Measurements from ENCODE around the gene LILRB1.
A peak's percentile ranks its signal among the peaks of the same experiment; 100 is the strongest.
"Not testable (repeated sequence)": the region's sequence is repeated elsewhere in the genome, so short reads cannot be mapped to it uniquely, and the experiment has no call there.

Gene LILRB1

DNA sequence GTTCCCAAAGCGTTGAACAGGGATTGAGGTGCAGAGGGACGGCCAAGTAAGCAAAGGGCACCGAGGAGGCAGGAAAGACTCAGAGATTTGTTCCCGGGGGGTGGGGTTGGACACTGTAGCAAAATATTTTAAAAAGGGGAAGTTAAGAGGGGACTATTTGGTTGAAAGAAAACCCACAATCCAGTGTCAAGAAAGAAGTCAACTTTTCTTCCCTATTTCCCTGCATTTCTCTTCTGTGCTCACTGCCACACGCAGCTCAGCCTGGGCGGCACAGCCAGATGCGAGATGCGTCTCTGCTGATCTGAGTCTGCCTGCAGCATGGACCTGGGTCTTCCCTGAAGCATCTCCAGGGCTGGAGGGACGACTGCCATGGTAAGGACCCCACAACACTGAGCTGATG, at the start of gene LILRB1:
Gene LILRB1, plus strand, starts transcription at position 223 of the 400 bp plus-strand sequence. CDS start 590 bp downstream, outside the sequence.
- DNase-seq, result not testable (repeated sequence)

DNA sequence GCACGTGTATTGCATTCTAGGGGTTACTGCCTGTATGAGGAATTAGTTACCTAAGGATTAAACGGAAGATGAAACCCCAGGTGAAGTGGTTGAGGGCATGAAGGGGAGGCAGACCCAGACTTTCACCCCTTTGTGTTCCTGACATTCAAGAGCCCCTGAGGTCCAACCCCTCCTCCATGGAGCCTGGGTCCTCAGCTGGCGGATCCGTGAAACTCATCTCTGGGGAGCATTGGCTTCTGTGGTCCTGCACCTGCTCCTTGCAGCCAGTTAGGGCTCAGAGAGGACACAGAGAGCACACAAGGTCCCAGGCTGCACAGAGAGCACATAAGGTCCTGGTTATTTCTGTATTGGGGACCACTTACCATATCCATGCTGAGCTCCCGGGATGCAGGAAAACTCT, 43.9 kb upstream of the LILRB1 start:
- no peak for DNase-seq

DNA sequence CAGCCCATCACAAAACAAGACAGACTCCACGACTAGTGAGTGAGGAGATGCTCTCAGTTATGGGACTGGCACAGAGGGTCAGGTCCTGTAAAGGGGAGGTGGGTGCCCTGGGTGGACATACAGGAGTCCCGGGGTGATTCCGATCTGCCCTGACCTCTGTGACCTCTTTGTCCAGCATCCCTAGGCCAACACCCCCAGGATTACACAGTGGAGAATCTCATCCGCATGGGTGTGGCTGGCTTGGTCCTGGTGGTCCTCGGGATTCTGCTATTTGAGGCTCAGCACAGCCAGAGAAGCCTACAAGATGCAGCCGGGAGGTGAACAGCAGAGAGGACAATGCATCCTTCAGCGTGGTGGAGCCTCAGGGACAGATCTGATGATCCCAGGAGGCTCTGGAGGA, 43.3 kb upstream of the LILRB1 start:
- no peak for DNase-seq

DNA sequence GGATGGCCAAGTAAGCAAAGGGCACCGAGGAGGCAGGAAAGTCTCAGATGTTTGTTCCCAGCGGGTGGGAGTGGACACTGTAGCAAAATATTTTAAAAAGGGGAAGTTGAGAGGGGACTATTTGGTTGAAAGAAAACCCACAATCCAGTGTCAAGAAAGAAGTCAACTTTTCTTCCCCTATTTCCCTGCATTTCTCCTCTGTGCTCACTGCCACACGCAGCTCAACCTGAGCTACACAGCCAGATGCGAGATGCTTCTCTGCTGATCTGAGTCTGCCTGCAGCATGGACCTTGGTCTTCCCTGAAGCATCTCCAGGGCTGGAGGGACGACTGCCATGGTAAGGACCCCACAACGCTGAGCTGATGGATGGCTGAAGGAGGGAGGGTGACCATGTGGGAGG, 36.8 kb upstream of the LILRB1 start, which contains the start of gene LILRA1:
Gene LILRA1, plus strand, starts transcription at position 188 of the 400 bp plus-strand sequence. CDS start 613 bp downstream, outside the sequence.
- DNase-seq, result not testable (repeated sequence)

DNA sequence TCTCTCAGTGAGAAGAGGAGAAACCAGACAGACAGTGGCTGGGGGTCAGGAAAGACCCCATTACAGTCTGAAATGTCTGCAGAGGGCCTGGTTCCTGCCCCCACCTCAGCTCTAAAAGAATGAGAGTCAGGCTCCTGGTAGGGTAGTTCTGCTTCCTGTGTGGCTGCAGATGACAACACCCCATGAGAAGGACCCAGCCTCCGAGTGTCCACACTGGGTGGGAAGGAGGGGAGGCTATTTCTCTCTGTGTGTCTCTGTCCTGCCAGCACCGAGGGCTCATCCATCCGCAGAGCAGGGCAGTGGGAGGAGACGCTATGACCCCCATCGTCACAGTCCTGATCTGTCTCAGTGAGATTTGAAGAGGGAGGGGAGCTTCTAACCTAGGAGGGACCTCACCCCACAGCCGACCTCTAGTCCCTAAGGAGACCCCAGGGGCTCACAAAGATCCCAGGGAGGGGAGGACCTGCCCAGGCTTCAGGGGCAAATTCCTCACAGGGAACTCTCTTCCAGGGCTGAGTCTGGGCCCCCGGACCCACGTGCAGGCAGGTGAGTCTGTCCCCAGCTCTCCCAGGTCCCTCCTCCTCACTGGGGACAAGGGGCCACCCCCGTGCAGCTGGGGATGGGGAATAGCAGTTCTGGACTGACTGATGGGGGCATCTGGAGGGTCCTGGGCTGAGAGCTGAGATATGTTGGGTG, 36.2 kb upstream of the LILRB1 start:
- DNase-seq, result not testable (repeated sequence)

DNA sequence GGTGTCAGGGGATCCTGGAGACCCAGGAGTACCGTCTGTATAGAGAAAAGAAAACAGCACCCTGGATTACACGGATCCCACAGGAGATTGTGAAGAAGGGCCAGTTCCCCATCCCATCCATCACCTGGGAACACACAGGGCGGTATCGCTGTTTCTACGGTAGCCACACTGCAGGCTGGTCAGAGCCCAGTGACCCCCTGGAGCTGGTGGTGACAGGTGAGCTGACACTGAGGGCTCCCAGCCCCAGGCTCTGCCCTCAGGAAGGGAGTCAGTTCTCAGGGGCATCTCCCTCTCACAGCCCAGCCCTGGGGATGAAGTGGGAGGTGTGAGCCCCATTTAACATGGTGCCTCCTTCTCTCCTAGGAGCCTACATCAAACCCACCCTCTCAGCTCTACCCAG, 35.5 kb upstream of the LILRB1 start:
- no peak for DNase-seq

DNA sequence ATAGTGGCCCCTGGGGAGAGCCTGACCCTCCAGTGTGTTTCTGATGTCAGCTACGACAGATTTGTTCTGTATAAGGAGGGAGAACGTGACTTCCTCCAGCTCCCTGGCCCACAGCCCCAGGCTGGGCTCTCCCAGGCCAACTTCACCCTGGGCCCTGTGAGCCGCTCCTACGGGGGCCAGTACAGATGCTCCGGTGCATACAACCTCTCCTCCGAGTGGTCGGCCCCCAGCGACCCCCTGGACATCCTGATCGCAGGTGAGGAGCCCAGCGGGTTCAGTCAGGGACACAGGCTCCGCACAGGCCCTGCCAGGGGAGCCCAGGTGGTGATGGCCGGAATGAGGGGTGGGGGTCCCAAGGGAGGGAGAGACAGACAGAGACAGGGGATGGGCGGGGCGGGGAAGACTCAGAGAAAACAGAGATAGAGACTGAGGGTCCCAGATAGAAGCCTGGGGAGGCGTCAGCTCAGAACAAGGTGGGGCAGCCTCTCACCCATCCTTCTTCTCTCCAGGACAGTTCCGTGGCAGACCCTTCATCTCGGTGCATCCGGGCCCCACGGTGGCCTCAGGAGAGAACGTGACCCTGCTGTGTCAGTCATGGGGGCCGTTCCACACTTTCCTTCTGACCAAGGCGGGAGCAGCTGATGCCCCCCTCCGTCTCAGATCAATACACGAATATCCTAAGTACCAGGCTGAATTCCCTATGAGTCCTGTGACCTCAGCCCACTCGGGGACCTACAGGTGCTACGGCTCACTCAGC, 34.4 kb upstream of the LILRB1 start:
- not testable (repeated sequence) for DNase-seq

DNA sequence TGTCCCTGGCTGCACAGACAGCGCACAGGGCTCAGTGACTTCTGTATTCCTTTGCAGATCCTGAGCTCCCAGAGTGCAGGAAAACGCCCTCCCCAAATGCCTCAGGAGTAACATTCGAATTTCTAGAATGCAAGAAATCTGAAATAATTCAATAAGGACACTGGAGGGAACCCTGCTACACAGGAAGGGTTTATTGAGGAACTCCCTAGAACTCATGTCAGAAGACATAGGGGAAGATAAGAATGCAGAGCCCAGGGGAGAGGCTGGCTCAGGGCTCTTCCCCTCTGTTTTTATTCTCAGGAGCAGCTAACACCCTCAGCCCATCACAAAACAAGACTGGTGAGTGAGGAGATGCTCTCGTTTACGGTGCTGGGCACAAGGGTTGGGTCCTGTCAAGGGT, 30.1 kb upstream of the LILRB1 start:
- DNase-seq, result no peak

DNA sequence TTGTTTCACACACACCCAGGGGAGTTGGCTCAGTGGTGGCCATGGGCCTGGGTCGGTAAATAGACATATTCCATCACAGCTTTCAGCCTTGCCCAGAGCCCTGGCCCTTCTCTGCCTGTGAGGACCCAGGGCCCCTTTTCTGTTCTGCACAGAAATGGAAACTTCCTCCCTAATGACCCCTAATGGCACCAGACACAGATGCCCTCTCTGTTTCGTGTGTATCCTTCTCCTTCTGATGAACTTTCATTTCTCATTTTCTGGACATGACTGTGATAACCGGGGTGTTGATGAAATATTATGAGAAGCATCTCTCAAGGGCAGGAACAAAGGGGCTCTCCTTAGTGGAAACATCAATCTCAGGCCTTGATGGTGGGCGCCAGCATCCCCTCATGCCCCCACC, 24.1 kb upstream of the LILRB1 start:
- no peak for DNase-seq

DNA sequence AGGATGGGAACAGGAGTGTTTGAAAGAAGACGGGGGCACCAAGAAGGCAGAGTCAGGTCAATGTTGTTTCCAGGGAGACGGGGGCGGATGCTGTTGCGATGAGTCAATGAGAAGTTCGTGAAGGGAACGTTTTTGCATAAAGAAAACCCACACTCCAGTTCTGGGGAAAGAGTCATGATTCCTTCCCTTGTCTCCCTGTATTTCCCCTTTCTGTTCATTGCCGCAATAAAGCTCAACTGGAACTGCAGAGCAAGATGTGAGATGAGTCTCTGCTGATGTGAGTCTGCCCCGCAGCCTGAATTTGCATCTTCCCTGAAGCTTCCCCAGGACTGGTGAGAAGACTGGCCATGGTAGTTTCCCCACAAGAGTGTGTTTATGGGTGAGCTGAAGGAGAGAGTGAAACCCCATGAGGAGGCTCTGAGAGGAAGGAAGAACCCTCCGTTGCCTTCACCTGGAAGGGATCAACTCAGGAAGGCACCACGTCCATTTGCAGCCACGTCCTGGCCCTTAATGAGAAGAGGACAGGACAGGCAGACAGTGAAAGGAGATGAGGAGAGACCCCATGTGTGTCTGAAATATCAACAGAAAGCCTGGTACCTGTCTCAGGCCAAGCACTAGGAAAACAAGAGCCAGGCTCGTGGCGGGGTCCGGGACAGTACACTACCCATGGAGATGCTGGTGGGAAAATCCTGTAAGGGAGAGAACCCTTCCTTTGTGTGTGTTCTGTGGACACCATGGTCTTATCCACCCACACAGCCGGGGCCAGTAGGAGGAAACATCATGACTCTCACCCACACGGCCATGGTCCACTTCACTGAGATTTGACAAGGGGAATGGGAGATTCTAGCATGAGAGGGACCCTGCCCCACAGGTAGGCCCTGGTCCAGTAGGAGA, 23.1 kb upstream of the LILRB1 start:
- DNase-seq, result no peak

DNA sequence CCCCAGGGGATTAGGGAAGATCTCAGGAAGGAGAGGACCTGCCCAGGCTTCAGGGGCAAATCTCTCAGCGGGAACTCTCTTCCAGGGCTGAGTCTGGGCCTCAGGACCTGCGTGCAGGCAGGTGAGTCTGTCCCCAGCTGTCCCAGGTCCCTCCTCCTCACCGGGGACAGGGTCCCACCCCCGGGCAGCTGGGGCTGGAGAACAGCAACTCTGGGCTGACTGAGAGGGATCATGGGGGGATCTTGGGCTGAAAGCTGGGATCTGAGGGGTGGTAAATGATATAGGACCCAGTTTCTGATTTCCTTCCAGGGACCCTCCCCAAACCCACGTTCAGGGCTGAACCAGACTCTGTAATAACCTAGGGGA, 22.5 kb upstream of the LILRB1 start:
- no peak for DNase-seq

DNA sequence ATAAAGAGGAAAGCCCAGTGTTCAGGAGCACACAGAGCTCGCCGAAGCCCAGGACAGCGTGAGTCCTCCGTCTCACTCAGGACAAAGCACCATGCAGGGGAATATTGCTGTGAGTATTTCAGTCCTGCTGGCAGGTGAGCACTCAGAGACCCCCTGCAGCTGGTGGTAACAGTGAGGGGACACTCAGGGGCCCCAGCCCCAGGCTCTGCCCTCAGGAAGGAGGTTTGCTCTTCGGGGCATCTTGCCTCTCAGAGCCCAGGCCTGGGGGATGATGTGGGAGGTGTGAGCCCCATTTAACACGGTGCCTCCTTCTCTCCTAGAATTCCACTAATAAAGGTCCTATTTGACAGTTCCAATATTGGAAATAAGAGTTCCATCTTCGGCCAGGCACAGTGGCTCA, 22.1 kb upstream of the LILRB1 start:
- no peak for DNase-seq

DNA sequence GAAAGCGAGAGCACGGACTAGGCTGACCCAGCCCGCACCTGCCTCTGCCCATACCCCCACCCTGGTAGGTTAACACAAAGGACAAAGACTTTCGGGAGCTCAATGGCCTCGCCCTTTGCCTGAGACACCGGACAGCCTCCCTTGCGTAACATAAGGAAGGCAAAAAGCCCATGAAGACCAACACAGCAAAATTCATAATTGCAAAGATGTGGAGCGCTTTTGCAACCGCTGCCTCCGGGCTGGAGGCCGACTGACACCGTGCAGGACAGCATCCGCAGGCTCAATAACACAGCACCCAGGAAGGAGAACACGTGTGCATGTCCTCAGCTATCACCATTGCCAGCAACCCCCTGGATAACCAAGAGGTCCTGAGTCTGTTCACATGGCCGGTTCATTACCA, 21.5 kb upstream of the LILRB1 start:
- DNase-seq, result no peak

DNA sequence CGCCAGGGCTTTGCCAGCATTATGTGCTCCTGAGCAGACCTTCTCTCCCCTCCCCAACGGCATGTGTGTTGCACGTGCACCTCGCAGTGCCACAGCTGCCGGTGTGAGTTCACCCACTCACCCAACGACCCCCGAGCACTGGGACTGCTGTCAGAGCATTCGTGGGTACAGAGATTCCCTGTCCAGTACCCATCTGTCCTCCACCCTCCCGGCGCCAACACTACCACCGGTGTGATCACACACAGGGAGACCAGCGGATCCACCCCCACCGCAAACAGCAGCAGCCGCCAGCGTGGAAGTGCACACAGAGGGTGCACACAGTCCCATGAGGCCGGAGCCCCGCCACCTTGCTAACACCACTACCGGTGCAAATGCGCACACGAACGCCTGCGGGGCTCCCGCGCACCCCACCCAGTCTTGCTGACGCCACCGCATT, 20.9 kb upstream of the LILRB1 start:
- no peak for DNase-seq

DNA sequence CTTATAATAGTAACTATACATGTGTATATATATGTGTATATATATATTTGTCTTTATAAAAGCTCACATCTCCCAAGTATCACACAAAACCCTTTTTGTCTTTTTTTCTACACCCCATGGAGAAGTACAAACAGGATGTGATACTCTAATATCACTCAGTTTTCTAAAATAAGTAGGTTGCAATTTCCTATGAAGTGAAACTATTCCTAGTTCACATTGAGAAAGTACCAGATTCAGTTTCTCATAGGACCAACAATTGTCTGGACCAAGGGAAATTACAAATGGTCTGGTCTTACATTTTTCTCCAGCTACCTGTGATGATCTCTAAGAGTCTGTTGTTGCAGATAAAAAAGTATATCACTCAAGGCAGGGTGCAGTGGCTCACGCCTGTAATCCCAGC, 17.9 kb upstream of the LILRB1 start:
- peak in 1 of 2 donors; percentile 12 for DNase-seq

DNA sequence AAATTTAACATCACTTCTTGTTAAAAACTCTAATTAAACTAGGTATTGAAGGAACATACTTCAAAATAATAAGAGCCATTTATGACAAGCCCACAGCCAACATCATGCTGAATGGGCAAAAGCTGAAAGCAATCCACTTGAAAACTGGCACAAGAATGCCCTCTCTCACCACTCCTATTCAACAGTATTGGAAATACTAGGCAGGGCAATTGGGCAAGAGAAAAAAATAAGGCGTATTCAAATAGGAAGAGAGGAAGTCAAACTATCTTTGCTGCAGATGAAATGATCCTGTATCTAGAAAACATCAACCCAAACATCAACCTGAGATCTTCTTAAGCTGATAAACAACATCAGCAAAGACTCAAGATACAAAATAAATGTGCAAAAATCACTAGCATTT, 15.6 kb upstream of the LILRB1 start:
- no peak for DNase-seq

DNA sequence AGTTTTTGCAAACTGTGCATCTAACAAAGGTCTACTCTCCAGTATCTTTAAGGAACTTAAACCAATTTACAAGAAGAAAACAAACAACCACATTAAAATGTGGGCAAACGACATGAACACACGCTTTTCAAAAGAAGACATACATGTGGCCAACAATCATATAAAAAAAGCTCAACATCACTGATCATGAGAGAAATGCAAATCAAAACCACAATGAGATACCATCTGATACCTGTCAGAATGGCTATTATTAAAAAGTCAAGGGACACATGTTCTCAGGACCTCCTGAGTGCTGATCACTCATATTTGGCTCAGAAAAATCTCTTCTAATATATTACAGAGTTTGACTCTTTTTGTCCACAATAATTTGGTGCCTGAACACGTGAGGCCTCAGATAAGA, 14.2 kb upstream of the LILRB1 start:
- no peak for DNase-seq

DNA sequence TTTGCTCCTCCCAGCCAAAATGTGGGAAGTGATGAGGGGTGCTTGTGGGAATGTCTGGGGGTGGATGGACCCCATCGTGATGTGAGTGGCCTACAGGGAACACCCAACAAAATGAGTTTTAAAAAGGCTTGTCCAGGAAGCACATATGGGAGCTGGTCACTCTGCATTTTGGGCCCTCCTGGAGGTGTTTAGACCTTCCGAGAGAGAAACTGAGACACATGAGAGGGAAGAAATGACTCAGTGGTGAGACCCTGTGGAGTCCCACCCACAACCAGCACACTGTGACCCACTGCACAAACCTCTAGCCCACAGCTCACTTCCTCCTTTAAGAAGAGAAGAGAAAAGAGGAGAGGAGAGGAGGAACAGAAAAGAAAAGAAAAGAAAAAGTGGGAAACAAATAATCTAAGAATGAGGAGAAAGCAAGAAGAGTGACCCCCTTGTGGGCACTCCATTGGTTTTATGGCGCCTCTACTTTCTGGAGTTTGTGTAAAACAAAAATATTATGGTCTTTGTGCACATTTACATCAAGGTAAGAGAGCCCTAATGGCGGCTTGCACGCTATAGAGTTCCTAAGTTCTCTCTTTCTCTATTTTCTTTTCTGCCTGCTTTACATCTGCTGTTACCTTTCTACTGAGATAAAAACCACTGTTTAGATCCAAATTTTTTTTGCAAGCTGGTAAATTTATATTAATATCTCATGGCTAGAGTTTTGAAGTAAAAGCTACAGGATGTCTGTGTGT, 13.3 kb upstream of the LILRB1 start:
- no peak for DNase-seq

DNA sequence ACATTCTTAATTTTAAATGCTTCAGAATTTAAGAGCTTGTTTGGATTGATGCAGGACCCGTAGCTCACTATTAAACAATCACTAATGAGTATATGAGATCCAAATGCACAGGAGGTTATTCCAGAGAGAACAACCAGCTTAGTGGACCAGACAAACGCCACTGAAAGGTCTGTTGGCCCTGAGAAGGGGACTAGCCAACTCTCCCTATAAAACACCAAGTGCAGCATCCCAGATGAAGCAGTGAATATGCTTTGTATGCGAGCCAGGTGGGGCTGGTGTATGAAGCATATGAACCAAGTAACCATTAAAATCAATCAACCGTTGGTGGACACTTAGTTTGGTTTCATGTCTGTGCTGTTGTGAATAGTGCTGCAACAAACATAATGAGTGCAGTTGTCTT, 9.8 kb upstream of the LILRB1 start:
- no peak for DNase-seq

DNA sequence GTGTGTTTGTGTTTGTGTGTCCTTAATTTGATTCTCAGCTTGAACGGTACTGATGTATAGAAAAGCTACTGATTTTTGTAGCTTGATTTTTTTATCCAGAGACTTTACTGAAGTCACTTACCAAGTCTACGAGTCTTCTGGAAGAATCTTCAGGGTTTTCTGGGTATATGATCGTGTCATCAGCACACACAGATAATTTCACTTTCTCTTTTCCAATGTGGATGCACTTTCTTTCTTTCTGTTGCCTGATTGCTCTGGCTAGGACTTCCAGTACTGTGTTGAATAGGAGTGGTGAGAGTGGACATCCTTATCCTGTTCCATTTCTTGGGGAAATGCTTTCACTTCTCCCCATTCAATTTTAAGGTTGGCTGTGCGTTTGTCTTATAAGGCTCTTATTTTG, 7.9 kb upstream of the LILRB1 start:
- no peak for DNase-seq

DNA sequence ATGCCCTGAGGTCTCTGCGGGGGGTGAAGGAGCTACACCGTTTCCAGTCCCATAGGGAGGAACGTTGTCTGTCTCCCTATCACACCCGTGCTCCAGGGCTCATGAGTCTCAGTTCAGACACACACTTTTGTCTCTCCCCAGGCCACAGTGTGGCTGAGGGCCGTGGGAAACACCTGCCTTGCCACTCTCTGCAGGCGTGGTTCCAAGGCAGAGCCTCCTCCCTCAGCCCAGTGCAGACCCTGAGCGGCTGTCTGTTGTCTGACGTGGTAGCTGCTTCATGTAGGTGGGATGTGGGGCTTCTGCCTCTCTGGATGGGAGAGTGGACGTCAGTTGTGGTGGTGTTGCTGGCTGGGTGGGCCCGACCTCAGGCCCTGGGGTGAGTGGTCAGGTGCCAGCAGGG, 6.0 kb upstream of the LILRB1 start:
- not testable (repeated sequence) for DNase-seq

DNA sequence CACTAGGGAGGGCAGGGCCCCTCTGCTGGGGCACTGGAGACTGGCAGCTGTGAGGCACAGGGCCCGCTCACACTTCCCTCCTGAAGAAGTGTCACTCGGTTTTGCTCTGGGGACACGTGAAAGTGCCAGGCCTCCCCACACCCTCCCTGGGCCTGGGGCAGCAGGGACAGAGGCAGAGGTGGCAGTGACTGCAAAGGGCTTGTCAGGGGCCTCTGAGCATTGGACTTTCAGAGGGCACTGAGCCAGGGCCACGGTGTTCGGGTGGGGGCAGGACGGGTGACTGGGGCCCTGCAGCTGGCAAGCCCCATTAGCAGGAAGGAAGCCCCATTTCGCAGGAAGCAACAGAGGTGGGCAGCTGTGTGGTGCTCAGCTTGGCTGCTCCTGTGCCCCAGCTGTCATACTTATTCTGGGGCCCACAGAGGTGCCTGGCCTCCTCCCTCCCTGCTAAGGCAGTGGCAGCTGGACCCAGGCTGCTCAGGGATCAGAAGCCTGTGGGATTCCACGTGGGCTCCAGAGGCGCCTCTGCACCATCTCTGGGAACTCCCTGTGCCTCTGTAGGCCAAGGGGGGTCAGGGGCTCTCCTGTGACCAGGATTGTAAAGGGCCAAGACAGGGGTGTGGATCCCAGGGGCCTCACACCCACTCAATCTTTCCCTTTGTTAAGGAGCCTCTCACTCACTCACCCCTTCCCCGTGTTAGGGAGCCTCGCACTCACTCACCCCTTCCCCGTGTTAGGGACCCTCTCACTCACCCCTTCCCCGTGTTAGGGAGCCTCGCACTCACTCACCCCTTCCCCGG, 5.2 kb upstream of the LILRB1 start:
- not testable (repeated sequence) for DNase-seq

Measured in hippocampal formation (tissue), 2 donors.